H9 (cell line): Measurements from ENCODE around the gene SLC25A42. TPM values are rescaled to one million over a fixed set of nuclear protein-coding genes. Genes with fewer than 3 reads are reported as not detected.

ENCODE experiments used
- DNase-seq: peaks from one replicate; pipeline ENCODE4 v3.0.0-alpha.2; 2017
- H2AFZ ChIP-seq: one replicate; pipeline ENCODE4 v1.6.1; 2013; ENCODE audit warnings: mild to moderate bottlenecking, low read length, control low read depth, moderate library complexity
- H2AK5ac ChIP-seq: 2 replicates; pipeline ENCODE4 v1.6.1; 2013; ENCODE audit warnings: low read length, control low read depth, mixed read lengths; ENCODE audit not compliant: insufficient read length
- H2BK120ac ChIP-seq: one replicate; pipeline ENCODE4 v1.6.1; 2013; ENCODE audit warnings: low read depth, mild to moderate bottlenecking, low read length, control low read depth, inconsistent platforms; ENCODE audit not compliant: poor library complexity, severe bottlenecking
- H2BK12ac ChIP-seq: 2 replicates; pipeline ENCODE4 v1.6.1; 2013; ENCODE audit warnings: low read length, control low read depth, mixed read lengths, low read depth; ENCODE audit not compliant: insufficient read length
- H2BK15ac ChIP-seq: 2 replicates; pipeline ENCODE4 v1.6.1; 2013; ENCODE audit warnings: low read depth, low read length, control low read depth
- H2BK20ac ChIP-seq: one replicate; pipeline ENCODE4 v1.6.1; 2013; ENCODE audit warnings: low read depth, mild to moderate bottlenecking, low read length, control low read depth, inconsistent platforms; ENCODE audit not compliant: poor library complexity, severe bottlenecking
- H2BK5ac ChIP-seq: 2 replicates; pipeline ENCODE4 v1.6.1; 2013; ENCODE audit warnings: low read length, control low read depth, mixed read lengths; ENCODE audit not compliant: insufficient read length
- H3K14ac ChIP-seq: 2 replicates; pipeline ENCODE4 v1.6.1; 2013; ENCODE audit warnings: low read length, control low read depth; ENCODE audit not compliant: insufficient read depth
- H3K18ac ChIP-seq: 2 replicates; pipeline ENCODE4 v1.6.1; 2013; ENCODE audit warnings: low read depth, mild to moderate bottlenecking, mixed read lengths, low read length, control low read depth; ENCODE audit not compliant: insufficient read length
- H3K23ac ChIP-seq: 2 replicates; pipeline ENCODE4 v1.6.1; 2013; ENCODE audit warnings: low read length, control low read depth, mixed read lengths, low read depth; ENCODE audit not compliant: insufficient read length
- H3K23me2 ChIP-seq: 2 replicates; pipeline ENCODE4 v1.6.1; 2013; ENCODE audit warnings: low read depth, mild to moderate bottlenecking, mixed read lengths, low read length, control low read depth; ENCODE audit not compliant: insufficient read length, poor library complexity, severe bottlenecking
- H3K27ac ChIP-seq: 2 replicates; pipeline ENCODE4 v1.5.1; 2013; ENCODE audit warnings: low read length, control low read depth, mixed read lengths, low read depth; ENCODE audit not compliant: insufficient read length
- H3K27me3 ChIP-seq: 2 replicates; pipeline ENCODE4 v1.6.1; 2013; ENCODE audit warnings: low read length, control low read depth, inconsistent platforms; ENCODE audit not compliant: insufficient read depth
- H3K4ac ChIP-seq: 2 replicates; pipeline ENCODE4 v1.6.1; 2013; ENCODE audit warnings: low read depth, mild to moderate bottlenecking, control low read depth, inconsistent platforms, low read length, moderate library complexity
- H3K4me1 ChIP-seq: 2 replicates; pipeline ENCODE4 v1.6.1; 2013; ENCODE audit warnings: low read length, control low read depth, inconsistent platforms; ENCODE audit not compliant: insufficient read depth
- H3K4me2 ChIP-seq: 2 replicates; pipeline ENCODE4 v1.6.1; 2013; ENCODE audit warnings: low read length, control low read depth, mixed read lengths; ENCODE audit not compliant: insufficient read length, insufficient read depth
- H3K56ac ChIP-seq: 2 replicates; pipeline ENCODE4 v1.6.1; 2013; ENCODE audit warnings: low read depth, mild to moderate bottlenecking, mixed read lengths, low read length, control low read depth; ENCODE audit not compliant: insufficient read length
- H3K79me1 ChIP-seq: 2 replicates; pipeline ENCODE4 v1.6.1; 2013; ENCODE audit warnings: low read depth, mild to moderate bottlenecking, moderate library complexity, low read length, control low read depth, inconsistent platforms; ENCODE audit not compliant: insufficient read depth, poor library complexity, severe bottlenecking
- H3K79me2 ChIP-seq: 2 replicates; pipeline ENCODE4 v1.6.1; 2013; ENCODE audit warnings: low read length, control low read depth, inconsistent platforms; ENCODE audit not compliant: insufficient read depth
- H3K9ac ChIP-seq: 2 replicates; pipeline ENCODE4 v1.6.1; 2013; ENCODE audit warnings: low read length, control low read depth, mixed read lengths; ENCODE audit not compliant: insufficient read length; ENCODE audit errors: extremely low read depth
- H3K9me3 ChIP-seq: one replicate; pipeline ENCODE4 v1.6.1; 2013; ENCODE audit warnings: low read depth, low read length, inconsistent platforms; ENCODE audit not compliant: control insufficient read depth
- H3T11ph ChIP-seq: one replicate; pipeline ENCODE4 v1.6.1; 2013; ENCODE audit warnings: mild to moderate bottlenecking, low read length, control low read depth, inconsistent platforms
- H4K20me1 ChIP-seq: one replicate; pipeline ENCODE4 v1.6.1; 2013; ENCODE audit not compliant: control insufficient read depth, insufficient read length, insufficient read depth
- H4K5ac ChIP-seq: 2 replicates; pipeline ENCODE4 v1.6.1; 2013; ENCODE audit warnings: low read depth, mild to moderate bottlenecking, mixed read lengths, low read length, control low read depth; ENCODE audit not compliant: insufficient read length
- H4K8ac ChIP-seq: replicated peaks from 2 replicates; pipeline ENCODE4 v1.6.1; 2013; ENCODE audit warnings: low read length, control low read depth, mixed read lengths, low read depth; ENCODE audit not compliant: insufficient read length
- H4K91ac ChIP-seq: 2 replicates; pipeline ENCODE4 v1.6.1; 2013; ENCODE audit warnings: low read depth, mild to moderate bottlenecking, moderate library complexity, mixed read lengths, low read length, control low read depth; ENCODE audit not compliant: insufficient read length
- H3K27ac Mint-ChIP-seq, 3 experiments: 2 replicates in 2 of 3; 3 replicates in 1 of 3; pipeline ENCODE4 v1.8.0; 2020 to 2021; ENCODE audit warnings: mixed read lengths in 3 of 3, mild to moderate bottlenecking in 1 of 3, moderate library complexity in 1 of 3
- H3K27me3 Mint-ChIP-seq: 2 replicates; pipeline ENCODE4 v1.8.0; 2021; ENCODE audit warnings: low read depth, mild to moderate bottlenecking, moderate library complexity, mixed read lengths
- H3K36me3 Mint-ChIP-seq, 3 experiments: 2 replicates in 2 of 3; 3 replicates in 1 of 3; pipeline ENCODE4 v1.8.0; 2020 to 2021; ENCODE audit warnings: low read depth in 3 of 3, mixed read lengths in 3 of 3; ENCODE audit not compliant: insufficient read depth in 1 of 3
- H3K4me1 Mint-ChIP-seq, 2 experiments: 2 replicates each; pipeline ENCODE4 v1.8.0; 2020; ENCODE audit warnings: mixed read lengths in 2 of 2
- H3K4me3 Mint-ChIP-seq, 2 experiments: 2 replicates in 1 of 2; 3 replicates in 1 of 2; pipeline ENCODE4 v1.8.0; 2020 to 2021; ENCODE audit warnings: mild to moderate bottlenecking in 2 of 2, mixed read lengths in 2 of 2, moderate library complexity in 1 of 2
- H3K9me3 Mint-ChIP-seq, 2 experiments: 2 replicates in 1 of 2; 3 replicates in 1 of 2; pipeline ENCODE4 v1.8.0; 2020; ENCODE audit warnings: mild to moderate bottlenecking in 2 of 2, mixed read lengths in 2 of 2, moderate library complexity in 1 of 2
- WGBS: extraction: QIAGEN DNeasy Blood & Tissue Kit; methylation state at CpG from one replicate; pipeline ENCODE4 v1.1.7; 2013; ENCODE audit warnings: missing lambda C conversion rate, low lambda C conversion rate, mixed read lengths; ENCODE audit not compliant: insufficient read length; ENCODE audit errors: extremely low coverage; 5-methylcytosine and 5-hydroxymethylcytosine counted together
- total RNA-seq: library from RNA; stranded (reverse); gene quantifications from 2 replicates; pipeline ENCODE4 v1.2.1, GENCODE V29; 2021
- TF ChIP-seq, protein P1 (sequence below): fragments of 200-600 bp; sonication (generic); conservative IDR thresholded peaks from 3 replicates; pipeline ENCODE4 v1.8.0; 2021; ENCODE audit warnings: antibody characterized with exemption, mild to moderate bottlenecking

SLC25A42 gene
- total RNA-seq, 1 experiment from 2014 or later = 3.6 TPM

DNA sequence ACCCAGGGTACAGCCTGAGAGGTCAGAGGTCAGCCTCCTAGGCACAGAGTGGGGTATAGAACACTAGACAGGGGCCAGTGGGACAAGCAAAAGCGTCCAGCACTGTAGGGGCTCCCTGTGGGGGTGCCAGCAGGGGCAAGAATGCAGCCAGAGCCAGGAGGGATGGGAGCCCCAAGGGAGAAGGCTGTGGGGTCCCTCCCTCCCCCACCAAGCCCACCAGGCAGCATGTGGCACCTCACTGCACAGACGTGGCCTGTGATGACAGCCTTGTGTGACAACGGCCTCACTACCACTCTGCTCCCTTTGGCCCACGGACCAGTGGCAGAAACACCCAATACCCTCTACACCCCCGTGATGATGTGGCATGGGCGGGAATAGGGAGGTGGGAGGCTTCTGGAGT lies 20.3 kb upstream of the SLC25A42 start:
- Histone ChIP-seq H3K27ac (no peak overlapping the region), H3K18ac (no peak overlapping the region), H3T11ph (no peak overlapping the region), H2AK5ac (no peak overlapping the region), H2BK15ac (no peak overlapping the region), H3K4me2 (no peak overlapping the region), H3K27me3 (no peaks in the 10 kb centered on the region), H3K79me2 (peaks cover 5% of the 10 kb centered on the region; the same call in 1 of the 2 replicates), H2BK120ac (no peak overlapping the region), H2BK20ac (no peak overlapping the region), H4K5ac (no peak overlapping the region), H3K14ac (no peak overlapping the region), H4K8ac (no peak overlapping the region), H3K56ac (no peak overlapping the region), H3K23ac (no peak overlapping the region), H4K20me1 (no peaks in the 10 kb centered on the region), H3K4ac (no peak overlapping the region), H3K4me1 (no peaks in the 10 kb centered on the region), H2AFZ (no peak overlapping the region), H2BK5ac (no peak overlapping the region), H2BK12ac (no peak overlapping the region), H3K79me1 (peaks cover 5% of the 10 kb centered on the region), H4K91ac (no peak overlapping the region), H3K9ac (no peak overlapping the region), H3K9me3 (no peaks in the 10 kb centered on the region), H3K23me2 (no peaks in the 10 kb centered on the region)
- Mint-ChIP-seq H3K27ac (no peak overlapping the region), H3K4me3 (no peak overlapping the region), H3K36me3 (peaks cover 29 to 60% (median 54%) of the 10 kb centered on the region in 3 experiments), H3K9me3 (no peaks in the 10 kb centered on the region; a peak in 1 of 5 replicates), H3K27me3 (no peaks in the 10 kb centered on the region), H3K4me1 (no peaks in the 10 kb centered on the region)
- no peak for DNase-seq
- WGBS = no CpG with 5 or more reads among the region's 6 CpGs
- TF ChIP-seq, protein P1, sequence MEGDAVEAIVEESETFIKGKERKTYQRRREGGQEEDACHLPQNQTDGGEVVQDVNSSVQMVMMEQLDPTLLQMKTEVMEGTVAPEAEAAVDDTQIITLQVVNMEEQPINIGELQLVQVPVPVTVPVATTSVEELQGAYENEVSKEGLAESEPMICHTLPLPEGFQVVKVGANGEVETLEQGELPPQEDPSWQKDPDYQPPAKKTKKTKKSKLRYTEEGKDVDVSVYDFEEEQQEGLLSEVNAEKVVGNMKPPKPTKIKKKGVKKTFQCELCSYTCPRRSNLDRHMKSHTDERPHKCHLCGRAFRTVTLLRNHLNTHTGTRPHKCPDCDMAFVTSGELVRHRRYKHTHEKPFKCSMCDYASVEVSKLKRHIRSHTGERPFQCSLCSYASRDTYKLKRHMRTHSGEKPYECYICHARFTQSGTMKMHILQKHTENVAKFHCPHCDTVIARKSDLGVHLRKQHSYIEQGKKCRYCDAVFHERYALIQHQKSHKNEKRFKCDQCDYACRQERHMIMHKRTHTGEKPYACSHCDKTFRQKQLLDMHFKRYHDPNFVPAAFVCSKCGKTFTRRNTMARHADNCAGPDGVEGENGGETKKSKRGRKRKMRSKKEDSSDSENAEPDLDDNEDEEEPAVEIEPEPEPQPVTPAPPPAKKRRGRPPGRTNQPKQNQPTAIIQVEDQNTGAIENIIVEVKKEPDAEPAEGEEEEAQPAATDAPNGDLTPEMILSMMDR = no peak
